HL-60 (cell line): ENCODE results near the gene GLI3.

Experiments used
- DNase-seq, 2 experiments: peaks; one replicate each; pipeline ENCODE4 v3.0.0-alpha.2; 2010 to 2020; ENCODE audit warnings: low read depth in 1 of 2, low spot score in 1 of 2
- H3K27ac ChIP-seq: fragments of 250-450 bp; sonication (Bioruptor Pico); replicated peaks from 2 replicates; pipeline ENCODE4 v1.5.1; 2020; ENCODE audit warnings: mild to moderate bottlenecking, moderate library complexity
- H3K27me3 ChIP-seq: fragments of 250-450 bp; sonication (Bioruptor Pico); 2 replicates; pipeline ENCODE4 v1.5.1; 2021; ENCODE audit warnings: mild to moderate bottlenecking, moderate library complexity; ENCODE audit not compliant: insufficient read depth, poor library complexity, severe bottlenecking
- H3K4me3 ChIP-seq: replicated peaks from 2 replicates; pipeline ENCODE4 v1.5.1; 2011; ENCODE audit warnings: mild to moderate bottlenecking, control low read depth, low read length; ENCODE audit not compliant: insufficient read depth
- CTCF ChIP-seq: IDR thresholded peaks from one replicate; pipeline ENCODE4 v1.5.1; 2011; ENCODE audit warnings: low read length, control low read depth, inconsistent platforms; ENCODE audit not compliant: insufficient read depth
- GABPA ChIP-seq: IDR thresholded peaks from 2 replicates; pipeline ENCODE4 v1.6.1; 2012; ENCODE audit warnings: low read depth
- POLR2AphosphoS5 ChIP-seq: IDR thresholded peaks from 2 replicates; pipeline ENCODE4 v1.6.1; 2012; ENCODE audit warnings: low read depth
- SPI1 ChIP-seq: IDR thresholded peaks from 2 replicates; pipeline ENCODE4 v1.6.1; 2012; ENCODE audit warnings: low read depth, mild to moderate bottlenecking, borderline replicate concordance
- TF ChIP-seq, protein P1 (sequence below): IDR thresholded peaks from 2 replicates; pipeline ENCODE4 v1.6.1; 2012; ENCODE audit warnings: low read depth; ENCODE audit not compliant: insufficient replicate concordance

GLI3 gene

GRCh38 chr7:42125321-42125720 is 111.7 kb downstream of the GLI3 start:
- no peak for DNase-seq
- Histone ChIP-seq H3K27ac (no peak overlapping the region), H3K27me3 (no peaks in the 10 kb centered on the region), H3K4me3 (no peak overlapping the region)
- TF ChIP-seq POLR2AphosphoS5 (no peak), SPI1 (no peak), CTCF (no peak)

DNA sequence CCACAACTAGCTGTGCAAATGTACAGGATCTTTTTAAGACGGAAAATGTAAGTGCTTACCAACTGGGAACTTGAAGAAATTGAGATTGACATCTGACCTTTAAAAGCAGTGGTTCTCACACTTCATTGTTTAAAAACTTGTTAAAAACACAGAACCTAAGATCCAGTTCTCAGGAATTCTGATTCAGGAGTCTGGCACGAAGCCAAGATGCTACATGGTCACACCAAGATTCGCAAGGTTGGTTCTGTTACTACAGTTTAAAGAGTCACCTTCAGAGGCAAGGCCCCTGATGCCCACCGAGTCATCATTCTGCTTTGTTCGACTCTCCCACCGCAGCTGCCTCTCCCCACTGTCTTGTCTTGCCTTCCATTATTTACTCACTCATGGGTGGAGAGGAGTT is 113.3 kb downstream of the GLI3 start:
- DNase-seq, result no peak
- no peak for TF ChIP-seq SPI1
- no peak for TF ChIP-seq CTCF
- TF ChIP-seq POLR2AphosphoS5, result no peak
- TF ChIP-seq GABPA, result no peak
- TF ChIP-seq, protein P1, sequence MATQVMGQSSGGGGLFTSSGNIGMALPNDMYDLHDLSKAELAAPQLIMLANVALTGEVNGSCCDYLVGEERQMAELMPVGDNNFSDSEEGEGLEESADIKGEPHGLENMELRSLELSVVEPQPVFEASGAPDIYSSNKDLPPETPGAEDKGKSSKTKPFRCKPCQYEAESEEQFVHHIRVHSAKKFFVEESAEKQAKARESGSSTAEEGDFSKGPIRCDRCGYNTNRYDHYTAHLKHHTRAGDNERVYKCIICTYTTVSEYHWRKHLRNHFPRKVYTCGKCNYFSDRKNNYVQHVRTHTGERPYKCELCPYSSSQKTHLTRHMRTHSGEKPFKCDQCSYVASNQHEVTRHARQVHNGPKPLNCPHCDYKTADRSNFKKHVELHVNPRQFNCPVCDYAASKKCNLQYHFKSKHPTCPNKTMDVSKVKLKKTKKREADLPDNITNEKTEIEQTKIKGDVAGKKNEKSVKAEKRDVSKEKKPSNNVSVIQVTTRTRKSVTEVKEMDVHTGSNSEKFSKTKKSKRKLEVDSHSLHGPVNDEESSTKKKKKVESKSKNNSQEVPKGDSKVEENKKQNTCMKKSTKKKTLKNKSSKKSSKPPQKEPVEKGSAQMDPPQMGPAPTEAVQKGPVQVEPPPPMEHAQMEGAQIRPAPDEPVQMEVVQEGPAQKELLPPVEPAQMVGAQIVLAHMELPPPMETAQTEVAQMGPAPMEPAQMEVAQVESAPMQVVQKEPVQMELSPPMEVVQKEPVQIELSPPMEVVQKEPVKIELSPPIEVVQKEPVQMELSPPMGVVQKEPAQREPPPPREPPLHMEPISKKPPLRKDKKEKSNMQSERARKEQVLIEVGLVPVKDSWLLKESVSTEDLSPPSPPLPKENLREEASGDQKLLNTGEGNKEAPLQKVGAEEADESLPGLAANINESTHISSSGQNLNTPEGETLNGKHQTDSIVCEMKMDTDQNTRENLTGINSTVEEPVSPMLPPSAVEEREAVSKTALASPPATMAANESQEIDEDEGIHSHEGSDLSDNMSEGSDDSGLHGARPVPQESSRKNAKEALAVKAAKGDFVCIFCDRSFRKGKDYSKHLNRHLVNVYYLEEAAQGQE, result no peak
- H3K27ac ChIP-seq, result no peak overlapping the region
- no peak overlapping the region for H3K4me3 ChIP-seq
- H3K27me3 ChIP-seq, result no peaks in the 10 kb centered on the region

DNA sequence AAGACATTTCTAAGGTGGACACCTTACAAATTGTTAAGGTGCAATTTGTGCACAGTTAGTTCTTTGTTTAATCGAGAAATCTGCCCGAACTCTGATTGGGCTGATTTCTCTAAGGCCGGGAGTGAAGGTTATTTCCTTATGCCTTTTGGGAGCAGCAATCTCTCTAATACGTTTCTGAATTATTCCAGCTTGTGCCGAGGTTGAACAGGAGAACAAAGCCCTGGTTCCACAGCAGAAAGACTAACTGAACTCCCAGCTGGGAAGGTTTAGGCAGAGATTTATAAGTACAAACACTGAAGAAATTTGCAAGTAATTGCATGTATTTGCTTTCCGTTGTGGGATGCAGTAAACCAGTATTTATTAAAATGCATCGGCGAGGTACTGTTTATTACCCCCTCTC is 116.8 kb downstream of the GLI3 start:
- peaks cover 2% of the 10 kb centered on the region for H3K27me3 ChIP-seq
- no peak for DNase-seq
- H3K4me3 ChIP-seq, result no peak overlapping the region
- no peak overlapping the region for H3K27ac ChIP-seq
- no peak for TF ChIP-seq POLR2AphosphoS5
- TF ChIP-seq, protein P1, result no peak
- TF ChIP-seq CTCF, result no peak
- no peak for TF ChIP-seq GABPA
- TF ChIP-seq SPI1, result no peak

DNA sequence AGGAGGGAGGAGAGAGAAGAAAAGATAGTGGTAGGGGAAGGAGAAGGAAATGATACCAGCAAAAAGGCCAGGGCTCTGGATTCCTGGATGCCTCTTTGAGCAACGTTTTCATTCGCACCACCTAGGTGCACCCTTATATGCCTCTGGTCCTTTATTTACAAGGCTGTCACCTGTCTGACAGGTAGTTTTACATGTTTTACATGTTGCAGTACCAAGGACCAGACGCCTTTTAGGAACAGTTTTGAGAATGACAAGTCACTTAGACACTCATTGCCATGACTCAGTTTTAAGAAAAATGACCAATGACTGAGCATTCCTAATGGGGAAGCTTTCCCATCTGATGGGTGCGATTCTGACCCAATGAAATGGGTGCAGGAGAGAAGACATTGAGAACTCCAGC is 119.8 kb downstream of the GLI3 start:
- H3K27me3 ChIP-seq, result peaks cover 2% of the 10 kb centered on the region
- H3K4me3 ChIP-seq, result no peak overlapping the region
- DNase-seq, result no peak
- no peak overlapping the region for H3K27ac ChIP-seq
- TF ChIP-seq, protein P1, result no peak
- TF ChIP-seq GABPA (no peak), CTCF (no peak), POLR2AphosphoS5 (no peak), SPI1 (no peak)
